ACC112 (cell line): Measurements from ENCODE around the gene SCGN.

ENCODE experiments used
- H2AFZ ChIP-seq: fragments of 200-600 bp; sonication (generic); one replicate; pipeline ENCODE4 v1.6.0; 2017; ENCODE audit warnings: antibody characterized with exemption, low read length; ENCODE audit not compliant: unreplicated experiment
- H3K27ac ChIP-seq: fragments of 200-600 bp; sonication (generic); 2 replicates; pipeline ENCODE4 v1.5.1; 2014; ENCODE audit warnings: low read depth, mild to moderate bottlenecking, antibody characterized with exemption, low read length, moderate library complexity
- H3K27me3 ChIP-seq: fragments of 200-600 bp; sonication (generic); 2 replicates; pipeline ENCODE4 v1.6.1; 2014; ENCODE audit warnings: mild to moderate bottlenecking, antibody characterized with exemption, low read length, moderate library complexity, mixed read lengths; ENCODE audit not compliant: insufficient read depth
- H3K36me3 ChIP-seq: fragments of 200-600 bp; sonication (generic); 2 replicates; pipeline ENCODE4 v1.6.1; 2016; ENCODE audit warnings: mild to moderate bottlenecking, antibody characterized with exemption, low read length, moderate library complexity, mixed read lengths; ENCODE audit not compliant: insufficient read depth
- H3K4me1 ChIP-seq: fragments of 200-600 bp; sonication (generic); one replicate; pipeline ENCODE4 v1.6.1; 2016; ENCODE audit warnings: low read length, mixed read lengths; ENCODE audit not compliant: insufficient read depth, unreplicated experiment, control insufficient read depth
- H3K4me3 ChIP-seq: fragments of 200-600 bp; sonication (generic); 2 replicates; pipeline ENCODE4 v1.5.1; 2014; ENCODE audit warnings: mild to moderate bottlenecking, low read depth, low read length
- H3K79me2 ChIP-seq: fragments of 200-600 bp; sonication (generic); one replicate; pipeline ENCODE4 v1.6.0; 2016; ENCODE audit warnings: low read length; ENCODE audit not compliant: control insufficient read depth, unreplicated experiment, insufficient read depth

SCGN gene

GRCh38 chr6:25685251-25685650 is 33.2 kb downstream of the SCGN start:
- Histone ChIP-seq H2AFZ (no peak overlapping the region), H3K4me3 (no peak overlapping the region), H3K36me3 (no peaks in the 10 kb centered on the region), H3K4me1 (no peaks in the 10 kb centered on the region), H3K27me3 (peaks cover 63% of the 10 kb centered on the region), H3K27ac (no peak overlapping the region), H3K79me2 (no peaks in the 10 kb centered on the region)

DNA sequence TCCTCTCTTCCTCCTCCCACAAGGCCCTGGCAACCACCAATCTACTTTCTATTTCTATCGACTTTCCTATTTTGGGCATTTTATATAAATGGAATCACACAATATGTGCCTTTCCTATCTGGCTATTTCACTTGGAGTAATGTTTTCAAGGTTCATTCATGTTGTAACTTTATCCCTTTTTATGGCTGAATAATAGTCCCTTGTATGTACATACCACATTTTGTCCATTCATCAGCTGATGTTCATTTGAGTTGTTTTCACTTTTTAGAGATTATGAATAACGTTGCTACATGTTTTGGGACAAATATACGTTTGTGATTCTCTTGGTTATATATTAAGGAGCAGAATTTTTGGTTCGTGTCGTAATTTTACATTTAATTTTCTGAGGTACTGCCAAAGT is 33.9 kb downstream of the SCGN start:
- Histone ChIP-seq H3K27me3 (peaks cover 61% of the 10 kb centered on the region), H3K4me1 (no peaks in the 10 kb centered on the region), H2AFZ (no peak overlapping the region), H3K4me3 (no peak overlapping the region), H3K36me3 (no peaks in the 10 kb centered on the region), H3K27ac (no peak overlapping the region), H3K79me2 (no peaks in the 10 kb centered on the region)

- H3K27me3 ChIP-seq = peaks cover 61% of the 10 kb centered on the region
- H2AFZ ChIP-seq = no peak overlapping the region
- H3K4me1 ChIP-seq = no peaks in the 10 kb centered on the region
- H3K79me2 ChIP-seq = no peaks in the 10 kb centered on the region
- H3K4me3 ChIP-seq = no peak overlapping the region
- no peaks in the 10 kb centered on the region for H3K36me3 ChIP-seq
- no peak overlapping the region for H3K27ac ChIP-seq
Observed at GRCh38 chr6:25686856-25687255, 34.8 kb downstream of the SCGN start.

DNA sequence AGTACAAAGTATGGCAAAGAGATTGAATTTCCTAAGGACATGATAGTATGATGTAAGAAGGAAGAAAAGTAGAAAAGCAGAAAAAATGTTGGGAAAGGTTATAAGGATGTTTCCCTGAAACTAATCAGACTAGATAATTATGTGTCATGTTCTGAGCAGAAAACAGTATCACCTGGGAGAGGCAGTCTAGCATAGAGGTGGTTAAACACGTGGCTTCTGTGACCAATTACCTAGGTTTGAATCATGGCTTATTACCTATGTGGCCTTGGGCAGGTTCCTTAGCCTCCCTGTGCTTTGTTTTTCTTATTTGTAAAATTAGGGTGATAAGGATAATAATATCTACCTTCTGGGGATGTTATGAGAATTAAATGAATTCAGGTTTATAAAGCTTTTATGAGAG is 38.0 kb downstream of the SCGN start:
- H3K4me3 ChIP-seq = no peak overlapping the region
- no peak overlapping the region for H3K27ac ChIP-seq
- H3K27me3 ChIP-seq = peaks cover 66% of the 10 kb centered on the region
- no peaks in the 10 kb centered on the region for H3K36me3 ChIP-seq
- H2AFZ ChIP-seq = no peak overlapping the region
- no peaks in the 10 kb centered on the region for H3K79me2 ChIP-seq
- no peaks in the 10 kb centered on the region for H3K4me1 ChIP-seq

DNA sequence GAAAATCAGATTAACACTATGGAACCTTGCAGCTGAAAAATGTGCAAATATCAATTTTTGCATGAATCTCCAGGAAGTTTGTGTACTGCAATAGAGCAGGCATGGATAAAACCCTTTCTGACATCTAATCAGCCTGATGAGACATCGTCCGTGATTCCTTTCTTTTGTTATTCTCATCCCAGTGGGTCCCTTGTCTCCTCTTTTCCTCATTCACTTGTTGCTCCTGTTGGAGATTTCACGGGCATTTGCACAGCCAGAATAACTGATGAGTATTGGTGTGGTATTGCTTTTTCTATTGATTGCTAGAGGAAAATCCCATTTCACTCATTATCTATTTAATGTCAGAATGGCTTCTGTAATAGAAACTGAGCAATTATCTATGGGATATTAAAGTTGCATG is 39.9 kb downstream of the SCGN start:
- H2AFZ ChIP-seq = no peak overlapping the region
- no peak overlapping the region for H3K27ac ChIP-seq
- H3K36me3 ChIP-seq = no peaks in the 10 kb centered on the region
- H3K4me1 ChIP-seq = no peaks in the 10 kb centered on the region
- H3K4me3 ChIP-seq = no peak overlapping the region
- H3K79me2 ChIP-seq = no peaks in the 10 kb centered on the region
- H3K27me3 ChIP-seq = peaks cover 67% of the 10 kb centered on the region

DNA sequence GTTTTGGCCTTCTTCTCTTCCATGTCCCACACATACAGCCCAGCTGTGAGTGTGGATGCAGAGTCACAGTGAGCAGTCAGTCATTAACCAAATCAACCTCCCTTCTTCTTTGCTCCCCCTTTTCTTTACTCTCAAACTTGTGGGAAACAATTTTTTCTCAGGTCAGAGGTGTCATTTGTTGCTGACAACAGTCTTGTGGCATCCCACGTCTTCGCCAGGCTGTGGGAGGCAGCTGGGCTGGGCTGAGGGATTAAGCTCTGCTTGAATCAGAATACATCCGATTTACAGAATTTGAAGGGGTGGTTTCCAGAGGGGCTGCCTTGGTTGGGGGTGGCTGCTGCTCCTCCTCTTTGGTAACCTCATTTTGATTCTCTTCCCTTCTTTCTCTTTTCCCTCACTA is 40.5 kb downstream of the SCGN start:
- Histone ChIP-seq H3K79me2 (no peaks in the 10 kb centered on the region), H3K27me3 (peaks cover 66% of the 10 kb centered on the region), H2AFZ (no peak overlapping the region), H3K4me3 (no peak overlapping the region), H3K27ac (no peak overlapping the region), H3K4me1 (no peaks in the 10 kb centered on the region), H3K36me3 (no peaks in the 10 kb centered on the region)

DNA sequence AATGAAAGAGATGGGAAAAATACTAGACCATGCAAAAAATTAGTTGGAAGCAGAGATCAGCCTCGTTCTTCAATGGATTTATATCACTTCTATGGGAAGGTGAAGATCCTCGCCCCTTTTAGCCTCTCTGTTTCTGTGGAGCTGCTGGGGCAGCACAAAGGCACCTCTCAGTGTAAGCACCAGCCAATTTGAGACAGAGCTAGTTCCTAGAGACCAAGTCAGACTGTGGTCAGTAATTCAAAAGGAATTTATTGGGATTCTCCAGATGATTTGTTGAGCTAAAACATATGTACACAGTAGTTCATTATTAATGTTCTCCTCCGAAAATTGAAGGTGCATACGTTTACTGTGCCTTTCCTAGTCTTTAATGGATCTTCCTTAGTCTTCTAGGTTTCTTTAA is 42.4 kb downstream of the SCGN start:
- H2AFZ ChIP-seq = no peak overlapping the region
- no peak overlapping the region for H3K27ac ChIP-seq
- H3K36me3 ChIP-seq = no peaks in the 10 kb centered on the region
- H3K4me1 ChIP-seq = no peaks in the 10 kb centered on the region
- peaks cover 56% of the 10 kb centered on the region for H3K27me3 ChIP-seq
- H3K79me2 ChIP-seq = no peaks in the 10 kb centered on the region
- H3K4me3 ChIP-seq = no peak overlapping the region

GRCh38 chr6:25695671-25696070 is 43.7 kb downstream of the SCGN start:
- Histone ChIP-seq H3K79me2 (no peaks in the 10 kb centered on the region), H2AFZ (no peak overlapping the region), H3K27ac (no peak overlapping the region)

DNA sequence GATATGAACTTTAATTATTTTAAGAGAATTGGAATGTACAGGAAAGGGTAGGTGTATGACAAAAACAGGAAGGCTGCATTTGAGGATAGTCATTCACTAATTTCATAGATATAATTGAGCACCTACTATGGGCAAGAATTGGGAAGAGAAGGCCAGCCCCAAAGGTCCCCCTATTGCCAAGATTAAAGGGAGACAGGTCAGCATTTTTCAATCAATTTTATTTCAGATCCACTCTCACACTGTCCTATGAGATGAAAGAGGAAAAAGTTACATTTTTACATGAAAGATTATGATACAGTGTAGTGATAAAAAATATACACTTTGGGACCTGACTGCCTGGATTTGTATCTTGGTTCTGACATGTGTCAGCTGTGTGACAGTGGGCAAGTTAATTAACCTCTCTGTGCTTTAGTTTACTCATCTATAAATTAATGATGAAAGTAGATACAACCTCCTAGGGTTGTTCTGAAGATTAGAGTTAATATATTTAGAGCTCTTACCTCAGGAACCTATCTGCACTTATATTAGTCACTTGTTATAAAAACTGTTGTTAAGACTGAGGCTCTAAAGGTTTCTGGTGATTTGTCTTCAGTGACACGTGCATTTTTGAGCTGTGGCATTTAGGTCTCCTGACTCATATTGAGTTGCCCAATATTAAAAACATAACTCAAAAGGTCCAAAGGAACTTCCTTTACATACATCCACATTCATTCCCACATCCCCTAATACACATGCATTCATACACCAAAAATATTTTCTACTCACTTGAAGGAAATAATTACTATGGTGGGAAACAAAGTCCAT is 45.7 kb downstream of the SCGN start:
- H3K4me1 ChIP-seq = no peaks in the 10 kb centered on the region
- no peaks in the 10 kb centered on the region for H3K79me2 ChIP-seq
- H3K36me3 ChIP-seq = no peaks in the 10 kb centered on the region
- H3K27me3 ChIP-seq = peaks cover 26% of the 10 kb centered on the region; the same call in 1 of the 2 replicates
- H3K4me3 ChIP-seq = no peak overlapping the region
- H3K27ac ChIP-seq = no peak overlapping the region
- no peak overlapping the region for H2AFZ ChIP-seq

More at GRCh38 chr6:25695671-25696070, 43.7 kb downstream of the SCGN start:
- H3K36me3 ChIP-seq = no peaks in the 10 kb centered on the region
- peaks cover 45% of the 10 kb centered on the region for H3K27me3 ChIP-seq
- no peak overlapping the region for H3K4me3 ChIP-seq
- H3K4me1 ChIP-seq = no peaks in the 10 kb centered on the region

- Histone ChIP-seq H3K27ac (no peak overlapping the region), H3K4me3 (no peak overlapping the region), H3K4me1 (no peaks in the 10 kb centered on the region), H2AFZ (no peak overlapping the region), H3K36me3 (no peaks in the 10 kb centered on the region), H3K79me2 (no peaks in the 10 kb centered on the region), H3K27me3 (peaks cover 25% of the 10 kb centered on the region)
Observed at GRCh38 chr6:25698631-25699030, 46.6 kb downstream of the SCGN start.

DNA sequence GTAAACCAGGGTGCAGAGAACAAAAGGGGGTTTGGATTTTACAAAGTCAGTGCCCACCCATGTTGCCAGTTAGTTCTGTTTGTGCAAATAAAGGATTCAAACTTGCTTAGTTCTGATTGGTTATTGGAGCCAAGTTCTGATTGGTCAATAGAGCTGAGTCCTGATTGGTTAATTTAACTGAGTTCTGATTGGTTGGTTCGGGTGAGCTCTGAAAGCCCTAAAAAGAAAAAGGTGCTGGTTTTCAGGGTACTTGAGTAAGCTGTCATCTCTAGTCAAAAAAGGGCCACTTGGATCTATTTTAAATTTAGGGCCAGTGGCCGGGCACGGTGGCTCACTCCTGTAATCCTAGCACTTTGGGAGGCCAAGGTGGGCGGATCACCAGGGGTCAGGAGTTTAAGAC is 47.6 kb downstream of the SCGN start:
- Histone ChIP-seq H3K4me3 (no peak overlapping the region), H3K36me3 (no peaks in the 10 kb centered on the region), H3K27ac (no peak overlapping the region), H3K27me3 (peaks cover 27% of the 10 kb centered on the region), H3K4me1 (no peaks in the 10 kb centered on the region), H3K79me2 (no peaks in the 10 kb centered on the region), H2AFZ (no peak overlapping the region)
